ENCODE measurements around the gene ORC3.

DNA sequence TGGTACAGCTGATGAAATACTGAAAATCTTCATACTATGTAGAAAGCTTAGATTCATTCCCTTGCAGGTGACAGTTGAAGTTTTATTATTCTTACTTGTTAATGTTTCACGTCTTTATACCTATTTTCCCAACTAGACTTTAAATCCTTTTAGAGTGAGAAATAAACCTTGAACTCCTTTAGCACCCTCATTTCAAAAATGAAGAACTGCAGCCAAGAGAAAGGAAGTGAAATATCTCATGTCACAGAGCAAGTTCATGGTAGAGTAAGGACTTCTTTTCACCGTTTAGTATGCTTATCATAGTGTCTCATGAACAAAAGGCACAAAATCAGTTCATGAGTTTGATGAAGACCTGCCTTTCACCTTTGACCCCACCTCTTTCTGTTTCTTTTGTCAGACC lies 38.5 kb downstream of the ORC3 start:
- TF ChIP-seq, protein P1, sequence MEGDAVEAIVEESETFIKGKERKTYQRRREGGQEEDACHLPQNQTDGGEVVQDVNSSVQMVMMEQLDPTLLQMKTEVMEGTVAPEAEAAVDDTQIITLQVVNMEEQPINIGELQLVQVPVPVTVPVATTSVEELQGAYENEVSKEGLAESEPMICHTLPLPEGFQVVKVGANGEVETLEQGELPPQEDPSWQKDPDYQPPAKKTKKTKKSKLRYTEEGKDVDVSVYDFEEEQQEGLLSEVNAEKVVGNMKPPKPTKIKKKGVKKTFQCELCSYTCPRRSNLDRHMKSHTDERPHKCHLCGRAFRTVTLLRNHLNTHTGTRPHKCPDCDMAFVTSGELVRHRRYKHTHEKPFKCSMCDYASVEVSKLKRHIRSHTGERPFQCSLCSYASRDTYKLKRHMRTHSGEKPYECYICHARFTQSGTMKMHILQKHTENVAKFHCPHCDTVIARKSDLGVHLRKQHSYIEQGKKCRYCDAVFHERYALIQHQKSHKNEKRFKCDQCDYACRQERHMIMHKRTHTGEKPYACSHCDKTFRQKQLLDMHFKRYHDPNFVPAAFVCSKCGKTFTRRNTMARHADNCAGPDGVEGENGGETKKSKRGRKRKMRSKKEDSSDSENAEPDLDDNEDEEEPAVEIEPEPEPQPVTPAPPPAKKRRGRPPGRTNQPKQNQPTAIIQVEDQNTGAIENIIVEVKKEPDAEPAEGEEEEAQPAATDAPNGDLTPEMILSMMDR (IDR thresholded peaks at IDR 0.05), result no peak
- TF ChIP-seq POLR2A (IDR thresholded peaks at IDR 0.05) (no peak), POLR2AphosphoS5 (IDR thresholded peaks at IDR 0.05) (no peak)

Measured in sigmoid colon (tissue), 4 donors.